ENCODE results near the gene PBOV1.

DNA sequence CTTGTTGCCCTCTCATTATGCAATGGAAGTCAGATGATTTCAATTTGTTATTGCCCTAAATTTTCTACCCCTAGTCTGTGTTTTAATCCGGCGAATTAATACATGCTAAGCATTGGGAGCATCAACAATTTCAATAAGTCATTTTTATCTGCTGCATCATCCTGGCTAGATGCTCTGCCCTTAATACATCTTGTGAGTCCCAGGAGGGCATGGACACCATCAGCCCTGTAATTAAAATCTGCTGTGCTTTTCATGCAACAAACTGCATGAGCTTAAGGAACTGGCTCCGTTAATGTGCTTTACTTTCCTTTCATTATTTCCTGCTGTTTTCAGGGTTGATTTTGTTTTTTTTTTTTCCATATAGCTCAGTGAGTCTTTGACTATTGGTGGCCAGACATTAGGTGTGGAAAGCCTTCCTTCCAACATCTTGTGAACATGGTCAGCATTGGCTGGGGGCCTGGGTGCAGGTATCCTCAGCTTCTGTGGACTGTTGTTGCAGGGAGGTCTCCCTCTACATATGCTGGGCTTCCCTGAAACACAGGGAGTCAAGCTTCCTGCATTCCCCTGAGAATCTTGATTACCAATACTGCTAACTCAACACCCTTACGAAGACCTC, 8.5 kb upstream of the PBOV1 start:
- no peak for TF ChIP-seq POLR2A (IDR thresholded peaks at IDR 0.05)
- TF ChIP-seq, protein P1, sequence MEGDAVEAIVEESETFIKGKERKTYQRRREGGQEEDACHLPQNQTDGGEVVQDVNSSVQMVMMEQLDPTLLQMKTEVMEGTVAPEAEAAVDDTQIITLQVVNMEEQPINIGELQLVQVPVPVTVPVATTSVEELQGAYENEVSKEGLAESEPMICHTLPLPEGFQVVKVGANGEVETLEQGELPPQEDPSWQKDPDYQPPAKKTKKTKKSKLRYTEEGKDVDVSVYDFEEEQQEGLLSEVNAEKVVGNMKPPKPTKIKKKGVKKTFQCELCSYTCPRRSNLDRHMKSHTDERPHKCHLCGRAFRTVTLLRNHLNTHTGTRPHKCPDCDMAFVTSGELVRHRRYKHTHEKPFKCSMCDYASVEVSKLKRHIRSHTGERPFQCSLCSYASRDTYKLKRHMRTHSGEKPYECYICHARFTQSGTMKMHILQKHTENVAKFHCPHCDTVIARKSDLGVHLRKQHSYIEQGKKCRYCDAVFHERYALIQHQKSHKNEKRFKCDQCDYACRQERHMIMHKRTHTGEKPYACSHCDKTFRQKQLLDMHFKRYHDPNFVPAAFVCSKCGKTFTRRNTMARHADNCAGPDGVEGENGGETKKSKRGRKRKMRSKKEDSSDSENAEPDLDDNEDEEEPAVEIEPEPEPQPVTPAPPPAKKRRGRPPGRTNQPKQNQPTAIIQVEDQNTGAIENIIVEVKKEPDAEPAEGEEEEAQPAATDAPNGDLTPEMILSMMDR (IDR thresholded peaks at IDR 0.05): no peak
